Measurements from ENCODE around the gene SCGB1D4. TPM values are rescaled to one million over a fixed set of nuclear protein-coding genes. Genes with fewer than 3 reads are reported as not detected.
"Not testable (repeated sequence)": the region's sequence is repeated elsewhere in the genome, so short reads cannot be mapped to it uniquely, and the experiment has no call there.

Gene SCGB1D4
- polyA plus RNA-seq (ENCODE audit: low read depth in 6 of 6): not detected

DNA sequence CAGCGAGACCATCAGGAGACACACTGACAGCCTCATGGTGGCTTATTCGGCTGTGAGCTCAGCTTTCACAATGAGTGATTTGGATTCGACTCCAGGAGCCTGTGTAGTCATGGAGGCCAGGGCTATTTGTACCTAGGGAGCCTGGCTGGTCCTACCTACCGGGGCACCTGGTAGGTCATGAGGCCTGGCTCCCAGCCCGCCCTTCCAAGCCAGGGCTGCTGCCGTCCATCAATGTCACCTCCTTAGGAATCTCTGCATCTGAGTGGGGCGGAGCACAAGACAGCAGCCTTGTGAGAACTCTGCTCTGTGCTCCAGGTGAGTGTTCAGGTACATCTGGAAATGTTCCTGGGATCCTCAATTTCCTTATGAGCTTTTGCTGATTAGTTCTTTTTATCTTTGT lies at the start of gene SCGB1D4:
Gene SCGB1D4 (minus strand): TSS at position 101 of the 400 bp plus-strand sequence. CDS start 65 bp downstream, at position 36.
- Mint-ChIP-seq H3K4me3 (no peak within 1 kb of the TSS), H3K4me1 (no peaks in the 10 kb centered on the region), H3K36me3 (no peaks in the 10 kb centered on the region), H3K27ac (no peak within 1 kb of the TSS), H3K9me3 (no peaks in the 10 kb centered on the region), H3K27me3 (peaks cover 23 to 60% (median 30%) of the 10 kb centered on the region in 3 donors)
- no peak for DNase-seq
- ATAC-seq (ENCODE audit: low read depth in 2 of 2): no peak

GRCh38 chr11:62345861-62346260 lies 47.0 kb upstream of the SCGB1D4 start:
- no peaks in the 10 kb centered on the region for H3K27me3 Mint-ChIP-seq
- DNase-seq (no peak), ATAC-seq (ENCODE audit: low read depth in 2 of 2) (no peak)
- H3K4me3 Mint-ChIP-seq: no peak overlapping the region
- H3K36me3 Mint-ChIP-seq: no peaks in the 10 kb centered on the region
- H3K27ac Mint-ChIP-seq: no peak overlapping the region
- H3K9me3 Mint-ChIP-seq: no peaks in the 10 kb centered on the region
- H3K4me1 Mint-ChIP-seq: peaks cover 0 to 9% (median 4%) of the 10 kb centered on the region in 3 donors

GRCh38 chr11:62344210-62344609 lies 45.3 kb upstream of the SCGB1D4 start:
- Mint-ChIP-seq H3K27ac (peak overlapping the region in 1 of 6 donors; percentile 6), H3K9me3 (no peaks in the 10 kb centered on the region), H3K27me3 (no peaks in the 10 kb centered on the region), H3K4me1 (peaks cover 0 to 17% (median 13%) of the 10 kb centered on the region in 3 donors), H3K4me3 (no peak overlapping the region), H3K36me3 (no peaks in the 10 kb centered on the region)
- no peak for DNase-seq
- ATAC-seq (ENCODE audit: low read depth in 2 of 2): no peak

- not testable (repeated sequence) for H3K4me3 Mint-ChIP-seq; H3K9me3 Mint-ChIP-seq; H3K36me3 Mint-ChIP-seq; H3K27me3 Mint-ChIP-seq; ATAC-seq (ENCODE audit: low read depth in 2 of 2); DNase-seq
- H3K27ac Mint-ChIP-seq: peak overlapping the region in 1 of 6 donors; percentile 6
- H3K4me1 Mint-ChIP-seq: peaks cover 0 to 17% (median 13%) of the 10 kb centered on the region in 3 donors
Observed at GRCh38 chr11:62343646-62344190, 44.8 kb upstream of the SCGB1D4 start.

DNA sequence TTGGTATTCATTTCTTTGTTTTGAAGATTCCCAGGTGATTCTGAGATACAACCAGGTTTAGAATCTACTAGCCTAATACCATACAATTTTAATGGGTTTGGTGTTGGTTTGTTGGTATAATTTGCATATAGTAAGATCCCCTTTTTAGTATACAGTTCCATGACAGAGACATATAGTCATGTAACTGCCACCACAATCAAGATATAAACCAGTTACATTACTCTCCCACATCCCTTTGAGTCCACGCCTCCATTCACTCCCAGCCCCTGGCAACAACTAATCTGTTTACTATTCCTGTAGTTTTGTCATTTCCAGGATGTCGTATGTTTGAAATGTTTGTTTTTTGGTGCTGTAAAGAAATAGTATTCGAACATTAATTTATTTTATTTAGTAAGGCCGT lies 42.7 kb upstream of the SCGB1D4 start:
- Mint-ChIP-seq H3K4me1 (peaks cover 9 to 36% (median 27%) of the 10 kb centered on the region in 3 donors), H3K4me3 (no peak overlapping the region), H3K27me3 (peaks cover 4 to 14% (median 8%) of the 10 kb centered on the region in 3 donors), H3K9me3 (no peaks in the 10 kb centered on the region), H3K36me3 (no peaks in the 10 kb centered on the region), H3K27ac (no peak overlapping the region)
- ATAC-seq (ENCODE audit: low read depth in 2 of 2) (no peak), DNase-seq (no peak)

GRCh38 chr11:62340269-62340901 lies 41.5 kb upstream of the SCGB1D4 start:
- Mint-ChIP-seq H3K27me3 (peaks cover 4 to 19% (median 14%) of the 10 kb centered on the region in 3 donors), H3K9me3 (no peaks in the 10 kb centered on the region), H3K36me3 (no peaks in the 10 kb centered on the region), H3K27ac (no peak overlapping the region), H3K4me1 (peaks cover 13 to 37% (median 30%) of the 10 kb centered on the region in 3 donors), H3K4me3 (peak overlapping the region in 4 of 8 donors; percentile 30 to 50 (median 36))
- ATAC-seq (ENCODE audit: low read depth in 2 of 2) (peak; percentile 48 to 52), DNase-seq (peak; percentile 44)

DNA sequence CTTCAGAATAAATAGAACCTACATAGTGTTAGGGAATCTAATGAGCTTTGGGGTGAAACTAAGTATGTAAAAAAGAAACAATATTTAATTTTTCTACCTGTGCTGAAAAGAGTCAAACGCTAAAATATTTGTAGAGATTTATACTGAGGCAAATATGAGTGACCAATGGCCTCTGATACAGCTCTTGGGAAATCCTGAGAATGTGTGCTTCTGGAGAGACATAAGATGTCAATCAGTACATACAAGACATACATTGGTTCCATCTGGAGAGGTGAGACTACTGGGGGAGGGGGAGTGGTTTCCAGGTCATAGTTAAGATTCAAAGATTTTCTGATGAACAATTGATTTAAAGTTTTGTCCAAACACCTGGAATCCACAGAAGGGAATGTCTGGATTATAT lies 39.3 kb upstream of the SCGB1D4 start:
- H3K36me3 Mint-ChIP-seq: no peaks in the 10 kb centered on the region
- H3K27ac Mint-ChIP-seq: peak overlapping the region in 2 of 6 donors; percentile 17 to 82

GRCh38 chr11:62337303-62338181 lies 38.7 kb upstream of the SCGB1D4 start, which contains the start of gene ASRGL1:
Gene ASRGL1 (plus strand): TSS chr11:62337448. CDS start chr11:62337978, 530 bp downstream.
- H3K4me3 Mint-ChIP-seq: peak within 1 kb of the TSS; percentile 84 to 94 (median 92)
- H3K36me3 Mint-ChIP-seq: no peaks in the 10 kb centered on the region
- ATAC-seq (ENCODE audit: low read depth in 2 of 2) (peak; percentile 91), DNase-seq (peak; percentile 80)
- peaks cover 13 to 29% (median 25%) of the 10 kb centered on the region in 3 donors for H3K4me1 Mint-ChIP-seq
- no peaks in the 10 kb centered on the region for H3K9me3 Mint-ChIP-seq
- H3K27ac Mint-ChIP-seq: peak within 1 kb of the TSS; percentile 17 to 91 (median 64)
- H3K27me3 Mint-ChIP-seq: peaks cover 25 to 44% (median 42%) of the 10 kb centered on the region in 3 donors

More for the DNA sequence above, 39.3 kb upstream of the SCGB1D4 start:
- H3K4me1 Mint-ChIP-seq: peaks cover 13 to 29% (median 25%) of the 10 kb centered on the region in 3 donors
- H3K9me3 Mint-ChIP-seq: no peaks in the 10 kb centered on the region
- no peak for ATAC-seq (ENCODE audit: low read depth in 2 of 2)
- peak overlapping the region; percentile 84 to 94 (median 92) for H3K4me3 Mint-ChIP-seq
- H3K27me3 Mint-ChIP-seq: peaks cover 20 to 38% (median 35%) of the 10 kb centered on the region in 3 donors
- no peak for DNase-seq

GRCh38 chr11:62336949-62337302 lies 38.1 kb upstream of the SCGB1D4 start:
- DNase-seq; ATAC-seq (ENCODE audit: low read depth in 2 of 2): not testable (repeated sequence)
- H3K27me3 Mint-ChIP-seq: peaks cover 25 to 50% (median 48%) of the 10 kb centered on the region in 3 donors

GRCh38 chr11:62333768-62334167 lies 34.9 kb upstream of the SCGB1D4 start:
- no peak overlapping the region for H3K4me3 Mint-ChIP-seq
- H3K36me3 Mint-ChIP-seq: no peaks in the 10 kb centered on the region

More at GRCh38 chr11:62336949-62337302, 38.1 kb upstream of the SCGB1D4 start:
- not testable (repeated sequence) for H3K36me3 Mint-ChIP-seq, H3K9me3 Mint-ChIP-seq
- H3K4me1 Mint-ChIP-seq: peaks cover 13 to 29% (median 25%) of the 10 kb centered on the region in 3 donors
- peak overlapping the region in 4 of 6 donors; percentile 38 to 91 (median 86) for H3K27ac Mint-ChIP-seq
- peak overlapping the region; percentile 84 to 94 (median 92) for H3K4me3 Mint-ChIP-seq

DNA sequence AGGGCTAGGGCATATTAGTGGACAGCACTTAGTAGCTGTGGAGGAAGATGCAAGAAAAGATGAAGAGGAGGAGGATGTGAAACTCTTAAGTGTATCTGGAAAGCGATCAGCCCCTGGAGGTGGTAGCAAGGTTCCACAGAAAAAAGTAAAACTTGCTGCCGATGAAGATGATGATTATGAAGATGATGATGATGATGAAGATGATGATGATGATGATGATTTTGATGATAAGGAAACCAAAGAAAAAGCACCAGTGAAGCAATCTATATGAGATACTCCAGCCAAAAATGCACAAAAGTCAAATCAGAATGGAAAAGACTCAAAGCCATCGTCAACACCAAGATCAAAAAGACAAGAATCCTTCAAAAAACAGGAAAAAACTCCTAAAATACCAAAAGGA lies 32.4 kb upstream of the SCGB1D4 start:
- not testable (repeated sequence) for H3K4me1 Mint-ChIP-seq; H3K36me3 Mint-ChIP-seq; H3K9me3 Mint-ChIP-seq; DNase-seq; ATAC-seq (ENCODE audit: low read depth in 2 of 2); H3K27ac Mint-ChIP-seq
- H3K27me3 Mint-ChIP-seq: peaks cover 47 to 69% (median 61%) of the 10 kb centered on the region in 3 donors
- H3K4me3 Mint-ChIP-seq: peak overlapping the region in 1 of 8 donors; percentile 1

More at GRCh38 chr11:62333768-62334167, 34.9 kb upstream of the SCGB1D4 start:
- ATAC-seq (ENCODE audit: low read depth in 2 of 2): no peak
- Mint-ChIP-seq H3K27ac (no peak overlapping the region), H3K4me1 (peaks cover 13 to 20% (median 17%) of the 10 kb centered on the region in 3 donors), H3K27me3 (peaks cover 46 to 72% (median 72%) of the 10 kb centered on the region in 3 donors), H3K9me3 (no peaks in the 10 kb centered on the region)
- DNase-seq: no peak

DNA sequence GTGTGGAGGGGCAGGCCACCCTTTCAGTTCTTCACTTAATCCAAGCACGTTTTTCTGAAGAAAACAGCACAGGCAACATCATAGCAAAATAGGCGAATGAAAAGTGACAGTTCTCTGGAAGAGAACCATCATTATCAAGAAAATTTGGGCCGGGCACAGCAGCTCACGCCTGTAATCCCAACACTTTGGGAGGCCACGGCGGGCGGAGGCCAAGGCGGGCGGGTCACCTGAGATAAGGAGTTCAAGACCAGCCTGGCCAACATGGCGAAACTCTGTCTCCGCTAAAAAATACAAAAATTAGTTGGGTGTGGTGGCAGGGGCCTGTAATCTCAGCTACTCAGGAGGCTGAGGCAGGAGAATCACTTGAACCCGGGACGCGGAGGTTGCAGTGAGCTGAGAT lies 28.7 kb upstream of the SCGB1D4 start:
- ATAC-seq (ENCODE audit: low read depth in 2 of 2); H3K4me1 Mint-ChIP-seq; DNase-seq; H3K4me3 Mint-ChIP-seq; H3K36me3 Mint-ChIP-seq; H3K9me3 Mint-ChIP-seq: not testable (repeated sequence)
- H3K27me3 Mint-ChIP-seq: peaks cover 36 to 57% (median 41%) of the 10 kb centered on the region in 3 donors
- peak overlapping the region in 2 of 6 donors; percentile 26 to 40 for H3K27ac Mint-ChIP-seq

DNA sequence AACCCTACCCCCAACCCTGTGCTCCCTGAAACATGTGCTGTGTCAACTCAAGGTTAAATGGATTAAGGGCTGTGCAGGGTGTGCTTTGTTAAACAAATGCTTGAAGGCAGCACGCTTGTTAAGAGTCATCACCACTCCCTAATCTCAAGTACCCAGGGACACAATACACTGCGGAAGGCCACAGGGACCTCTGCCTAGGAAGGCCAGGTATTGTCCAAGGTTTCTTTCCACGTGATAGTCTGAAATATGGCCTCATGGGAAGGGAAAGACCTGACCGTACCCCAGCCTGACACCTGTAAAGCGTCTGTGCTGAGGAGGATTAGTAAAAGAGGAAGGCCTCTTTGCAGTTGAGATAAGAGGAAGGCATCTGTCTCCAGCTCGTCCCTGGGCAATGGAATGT lies 27.8 kb upstream of the SCGB1D4 start:
- ATAC-seq (ENCODE audit: low read depth in 2 of 2): not testable (repeated sequence)
- peaks cover 27 to 52% (median 39%) of the 10 kb centered on the region in 3 donors for H3K27me3 Mint-ChIP-seq

More for the DNA sequence above, 27.8 kb upstream of the SCGB1D4 start:
- not testable (repeated sequence) for H3K4me1 Mint-ChIP-seq, H3K9me3 Mint-ChIP-seq, DNase-seq, H3K27ac Mint-ChIP-seq, H3K36me3 Mint-ChIP-seq, H3K4me3 Mint-ChIP-seq

All from naive B cell (primary cell).